Posterior vena cava (tissue), 2 donors: Measurements from ENCODE around the gene ITGB5. TPM values are rescaled to one million over a fixed set of nuclear protein-coding genes. Genes with fewer than 3 reads are reported as not detected.
A peak's percentile ranks its signal among the peaks of the same experiment; 100 is the strongest.

ENCODE experiments used
- DNase-seq: peaks from one replicate; pipeline ENCODE4 v3.0.0-alpha.2; 2020; ENCODE audit warnings: low spot score
- intact Hi-C, 2 donors: fragments of 100-400 bp; cut with DNase I; formaldehyde crosslinking; loops; one replicate each; pipeline versions ENCODE4 v1.14.1 to v1.14.2; 2022 to 2023
- long read RNA-seq, 2 donors: library from polyadenylated mRNA; unstranded; transcript quantifications; one replicate each; pipeline ENCODE4 v2.0.0, GENCODE V29; 2020 to 2021
- total RNA-seq, 2 donors: library from RNA; stranded (reverse); fragmentation: NEBNext Ultra II Directional; extraction: Animal tissue kit (Norgen Biotek cat#: 25700); gene quantifications; one replicate each; pipeline ENCODE4 v1.2.1, GENCODE V29; 2021
- donor health status: DM: yes; HTN: yes; CAD: no.
- donor health status: DM: yes; HTN: yes; CAD: no.

The ITGB5 gene, protein sequence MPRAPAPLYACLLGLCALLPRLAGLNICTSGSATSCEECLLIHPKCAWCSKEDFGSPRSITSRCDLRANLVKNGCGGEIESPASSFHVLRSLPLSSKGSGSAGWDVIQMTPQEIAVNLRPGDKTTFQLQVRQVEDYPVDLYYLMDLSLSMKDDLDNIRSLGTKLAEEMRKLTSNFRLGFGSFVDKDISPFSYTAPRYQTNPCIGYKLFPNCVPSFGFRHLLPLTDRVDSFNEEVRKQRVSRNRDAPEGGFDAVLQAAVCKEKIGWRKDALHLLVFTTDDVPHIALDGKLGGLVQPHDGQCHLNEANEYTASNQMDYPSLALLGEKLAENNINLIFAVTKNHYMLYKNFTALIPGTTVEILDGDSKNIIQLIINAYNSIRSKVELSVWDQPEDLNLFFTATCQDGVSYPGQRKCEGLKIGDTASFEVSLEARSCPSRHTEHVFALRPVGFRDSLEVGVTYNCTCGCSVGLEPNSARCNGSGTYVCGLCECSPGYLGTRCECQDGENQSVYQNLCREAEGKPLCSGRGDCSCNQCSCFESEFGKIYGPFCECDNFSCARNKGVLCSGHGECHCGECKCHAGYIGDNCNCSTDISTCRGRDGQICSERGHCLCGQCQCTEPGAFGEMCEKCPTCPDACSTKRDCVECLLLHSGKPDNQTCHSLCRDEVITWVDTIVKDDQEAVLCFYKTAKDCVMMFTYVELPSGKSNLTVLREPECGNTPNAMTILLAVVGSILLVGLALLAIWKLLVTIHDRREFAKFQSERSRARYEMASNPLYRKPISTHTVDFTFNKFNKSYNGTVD
- 100 to 1,000 TPM; 250 to 292 TPM for total RNA-seq
- long read RNA-seq, donor 1, full-length matches to known transcripts = 125 of 200 reads
- long read RNA-seq, donor 1, partial matches to known transcripts = 43 of 200 reads
- long read RNA-seq, donor 1, other reads (novel, unspliced or antisense) = 32 of 200 reads
- long read RNA-seq, donor 2, full-length matches to known transcripts = 6 of 147 reads
- long read RNA-seq, donor 2, partial matches to known transcripts = 130 of 147 reads
- long read RNA-seq, donor 2, other reads (novel, unspliced or antisense) = 11 of 147 reads

DNA sequence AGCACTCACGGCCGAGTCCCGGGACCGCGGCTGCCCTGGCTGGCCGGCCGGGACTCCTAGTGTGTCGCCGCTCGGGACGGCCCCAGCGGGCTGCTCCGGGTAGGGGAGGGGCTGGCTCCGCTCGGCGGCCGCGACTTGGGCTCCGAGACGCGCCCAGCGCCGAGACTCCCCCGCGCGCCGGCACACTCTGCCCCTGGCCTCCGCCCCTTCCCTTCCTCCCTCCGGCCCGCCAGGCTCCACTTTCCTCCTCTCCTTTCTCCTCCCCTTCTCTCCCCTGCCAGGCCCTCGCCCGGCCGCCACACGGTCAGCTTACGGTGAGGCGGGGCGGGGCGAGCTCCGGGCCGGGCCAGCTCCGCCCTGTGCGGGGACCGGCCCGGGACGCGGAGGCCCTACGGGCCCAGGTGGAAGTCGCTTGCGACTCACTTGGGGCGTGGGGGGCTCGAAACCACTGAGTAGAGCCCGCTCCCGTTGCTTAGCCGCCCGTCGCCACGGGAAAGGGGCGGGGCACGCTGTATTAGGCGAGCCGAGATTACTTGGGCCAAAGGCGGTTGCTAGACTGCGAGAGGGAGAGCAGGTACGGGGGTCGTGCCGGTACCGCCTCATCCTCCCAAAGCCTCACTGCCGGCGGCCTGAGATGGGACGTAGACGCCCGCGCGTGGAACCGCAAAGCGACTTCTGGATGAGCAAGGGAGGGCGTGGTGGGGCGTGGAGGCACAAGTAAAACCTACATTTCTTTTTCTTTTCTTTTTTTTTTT is at the start of gene ITGB5:
Gene ITGB5, minus strand, starts transcription at position 189 of the 755 bp plus-strand sequence. CDS start 365 bp downstream, outside the sequence.
- intact Hi-C loops = loop anchor here in 1 of 2 donors (5.0 kb wide), 1 partner anchor 105 kb away; no protein-coding TSS in a partner anchor
- DNase-seq = peak; percentile 95

DNA sequence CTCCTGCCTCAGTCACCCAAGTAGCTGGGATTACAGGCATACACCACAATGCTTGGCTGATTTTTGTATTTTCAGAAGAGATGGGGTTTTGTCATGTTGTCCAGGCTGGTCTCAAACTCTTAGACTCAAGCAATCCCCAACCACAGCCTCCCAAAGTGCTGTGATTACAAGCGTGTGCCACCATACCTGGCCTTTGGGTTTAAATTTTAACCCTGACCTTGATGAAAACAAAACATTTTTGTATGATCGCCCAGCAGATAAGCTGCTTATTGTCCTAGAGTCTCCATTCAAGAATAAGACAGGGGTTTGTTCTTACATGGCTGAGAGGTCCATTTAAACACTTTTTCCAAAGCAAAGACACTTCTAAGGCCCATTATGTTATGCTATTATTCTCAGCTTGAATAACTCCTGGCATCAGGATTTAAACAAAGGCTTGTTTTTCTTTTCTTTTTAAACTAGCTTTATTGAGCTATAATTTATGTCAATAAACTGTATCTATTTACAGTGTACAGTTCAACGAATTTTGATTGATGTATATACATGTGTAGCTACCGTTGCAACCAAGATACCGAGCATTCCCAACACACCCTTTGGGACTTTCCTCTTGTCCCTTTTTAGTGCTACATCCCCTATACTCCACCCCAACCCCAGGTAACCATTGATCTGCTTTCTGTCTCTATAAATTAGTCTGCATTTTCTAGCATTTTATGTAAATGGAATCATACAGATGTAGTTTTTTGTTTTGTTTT is 48.8 kb upstream of the ITGB5 start:
- DNase-seq = no peak
- intact Hi-C loops = loop anchor here in 1 of 2 donors (10.0 kb wide), 1 partner anchor 229 kb away; no protein-coding TSS in a partner anchor

DNA sequence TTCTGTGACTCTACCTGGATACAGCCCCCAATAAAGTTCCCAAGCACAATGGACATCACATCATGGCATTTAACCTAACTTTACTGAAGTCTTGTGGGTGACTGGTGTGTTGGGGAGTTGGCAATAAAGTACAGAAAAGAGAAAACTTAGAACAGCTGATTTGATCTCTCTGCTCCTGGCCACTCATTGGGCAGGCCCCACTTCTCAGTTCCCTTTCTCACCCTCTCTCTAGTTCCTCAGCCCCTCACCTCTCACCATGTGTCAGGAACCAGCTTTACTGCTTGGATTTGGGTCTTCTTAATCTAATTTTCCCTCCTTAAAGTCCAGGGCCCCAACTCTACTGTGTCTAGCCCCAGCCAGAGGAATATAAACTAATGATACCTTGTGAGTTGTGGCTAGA is 48.1 kb upstream of the ITGB5 start:
- no peak for DNase-seq
- intact Hi-C loops = loop anchor here in 1 of 2 donors (10.0 kb wide), 1 partner anchor 230 kb away; no protein-coding TSS in a partner anchor

DNA sequence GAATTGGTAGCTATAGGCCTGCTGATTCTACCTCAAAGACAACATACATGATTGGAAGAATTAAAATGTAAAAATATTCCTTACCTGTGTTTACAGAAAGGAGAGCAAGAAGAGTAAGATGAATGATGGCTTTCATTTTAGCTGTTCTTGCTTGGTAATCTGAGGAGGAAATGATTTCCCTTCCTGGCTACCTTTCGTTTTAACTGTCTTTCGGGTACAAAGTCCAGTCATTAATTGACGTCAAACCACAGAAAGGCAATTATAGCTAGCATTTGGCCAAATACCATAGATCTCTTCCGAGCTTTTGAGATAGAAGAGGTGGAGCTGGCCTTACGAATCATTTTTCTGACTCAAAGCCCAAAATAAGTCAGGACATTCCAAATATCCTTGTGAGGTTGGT is 47.4 kb upstream of the ITGB5 start, which contains the start of gene MUC13:
Gene MUC13, minus strand, starts transcription at position 175 of the 400 bp plus-strand sequence. Its CDS starts 39 bp downstream, at position 136.
- intact Hi-C loops = loop anchor here in 1 of 2 donors (10.0 kb wide), 1 partner anchor 230 kb away; no protein-coding TSS in a partner anchor
- DNase-seq = no peak

DNA sequence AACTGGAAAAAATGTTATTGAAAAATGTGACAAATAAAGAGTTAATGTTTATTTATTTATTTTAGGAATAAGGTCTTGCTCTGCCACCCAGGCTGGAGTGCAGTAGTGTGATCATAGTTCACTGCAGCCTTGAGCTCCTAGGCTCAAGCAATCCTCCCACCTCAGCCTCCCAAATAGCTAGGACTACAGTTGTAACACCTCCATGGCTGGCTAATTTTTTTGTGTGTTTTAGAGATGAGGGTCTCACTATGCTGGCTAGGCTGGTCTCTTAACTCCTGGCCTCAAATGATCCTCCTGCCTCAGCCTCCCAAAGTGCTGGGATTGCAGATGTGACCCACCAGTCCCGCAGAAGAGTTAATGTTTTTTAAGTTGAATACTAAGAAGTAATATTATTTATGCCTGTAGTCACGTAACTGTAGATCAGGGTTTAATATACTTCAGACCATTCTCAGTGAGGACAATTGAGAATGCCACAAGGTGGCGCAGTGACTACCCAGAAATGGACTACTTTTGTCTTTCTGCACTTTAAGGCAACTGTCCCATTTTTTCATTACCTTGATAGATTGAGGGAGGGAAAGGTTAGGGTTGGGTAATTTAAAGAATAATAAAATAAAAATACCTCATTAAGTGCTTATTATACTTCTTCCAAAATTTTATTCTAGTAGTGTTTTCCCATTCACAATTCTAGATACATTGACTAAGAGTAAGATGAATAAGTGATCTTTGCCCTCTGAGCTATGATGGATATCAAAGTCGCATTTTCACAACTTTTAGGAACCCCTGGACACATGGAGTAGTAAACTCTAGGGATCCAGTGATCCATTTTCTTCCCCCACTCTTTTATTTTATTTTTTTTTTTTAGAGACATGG is 41.4 kb upstream of the ITGB5 start:
- intact Hi-C loops = no loop called here
- DNase-seq = no peak

DNA sequence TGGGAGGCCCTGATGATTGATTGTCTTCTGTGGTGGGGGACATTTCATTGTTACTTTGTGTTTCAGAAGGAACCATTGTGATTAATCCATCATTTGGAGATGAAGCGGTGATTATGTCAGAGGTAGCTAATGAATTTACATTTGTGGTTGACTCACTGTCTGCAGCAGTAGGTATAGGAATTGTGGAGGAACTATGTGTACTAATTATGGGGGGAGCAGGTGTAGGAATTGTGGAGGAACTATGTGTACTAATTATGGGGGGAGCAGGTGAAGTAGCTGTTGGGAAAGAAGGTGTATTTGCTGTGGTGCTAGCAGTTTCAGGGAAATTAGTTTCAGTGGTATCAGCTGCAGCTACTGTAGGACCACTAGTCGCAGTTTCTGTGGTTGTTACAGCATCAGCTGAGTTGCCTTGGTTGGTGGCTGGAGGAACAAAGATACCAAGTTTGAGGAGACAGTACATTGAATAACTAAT is 40.4 kb upstream of the ITGB5 start:
- intact Hi-C loops = no loop called here
- no peak for DNase-seq

DNA sequence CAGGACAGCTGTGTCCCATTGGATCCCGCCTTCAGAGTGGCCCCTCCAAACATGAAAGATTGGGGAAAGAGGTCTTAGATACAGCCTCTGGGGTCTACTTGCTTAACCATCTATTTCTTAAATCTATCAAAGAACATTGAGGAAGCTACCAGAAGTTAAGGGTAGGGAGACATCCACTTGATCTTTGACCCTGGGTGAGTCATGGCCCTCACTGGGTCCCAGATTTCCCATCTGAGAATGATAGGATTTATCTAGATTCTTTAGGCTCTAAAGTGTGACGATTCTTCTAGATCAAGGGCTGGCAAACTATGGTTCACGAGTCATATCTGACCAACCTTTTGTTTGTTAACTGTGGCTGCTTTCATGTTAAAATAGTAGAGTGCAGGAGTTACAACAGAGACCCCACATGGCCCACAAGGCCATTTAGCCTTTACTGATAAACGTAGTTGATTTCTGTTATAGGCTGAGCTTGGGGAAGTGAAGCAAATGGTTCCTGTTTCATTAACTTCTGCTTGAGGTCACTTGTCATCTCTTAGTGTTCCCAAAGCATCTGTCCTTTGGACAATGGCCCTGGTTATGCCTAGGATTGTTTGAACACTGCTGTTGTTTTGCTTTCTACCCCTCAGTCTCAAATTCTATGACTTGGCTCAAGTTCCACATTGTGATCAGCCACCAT is 39.4 kb upstream of the ITGB5 start:
- intact Hi-C loops = no loop called here
- DNase-seq = no peak

DNA sequence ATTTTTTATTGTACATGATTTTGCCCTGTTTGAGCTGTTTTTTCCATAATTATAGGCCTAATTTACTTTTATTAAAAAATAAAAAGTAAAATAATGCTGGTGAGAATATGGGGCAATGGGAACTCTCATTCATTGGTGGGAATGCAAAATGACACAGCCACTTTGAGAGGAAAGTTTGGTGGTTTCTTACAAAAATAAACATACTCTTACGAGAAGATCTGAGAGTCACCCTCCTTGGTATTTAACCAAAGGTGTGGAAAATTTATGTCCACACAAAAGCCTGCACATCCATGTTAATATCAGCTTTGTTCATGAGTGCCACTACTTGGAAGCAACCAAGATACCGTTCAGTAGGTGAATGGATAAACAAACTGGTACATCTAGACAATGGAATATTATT is 37.6 kb upstream of the ITGB5 start:
- intact Hi-C loops = no loop called here
- DNase-seq = no peak

DNA sequence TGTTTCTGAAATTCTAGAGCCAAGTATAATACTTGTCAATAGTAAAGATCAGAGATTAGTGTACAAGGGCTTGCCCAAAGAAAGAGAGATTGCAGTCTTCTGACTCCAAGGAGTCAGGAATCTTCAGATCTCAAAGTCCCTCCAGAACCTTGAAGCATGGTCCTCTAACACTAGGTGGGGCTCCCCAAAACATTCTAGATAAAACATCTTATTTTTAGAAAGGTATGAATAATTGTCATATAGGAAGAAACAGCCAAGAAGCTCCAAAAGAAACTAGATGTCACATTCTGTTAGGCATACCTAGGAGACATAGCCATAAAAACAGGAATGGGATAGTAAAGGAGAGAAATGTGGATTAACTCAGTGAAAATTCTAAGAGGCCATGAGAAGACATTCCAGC is 36.7 kb upstream of the ITGB5 start:
- DNase-seq = no peak
- intact Hi-C loops = no loop called here

DNA sequence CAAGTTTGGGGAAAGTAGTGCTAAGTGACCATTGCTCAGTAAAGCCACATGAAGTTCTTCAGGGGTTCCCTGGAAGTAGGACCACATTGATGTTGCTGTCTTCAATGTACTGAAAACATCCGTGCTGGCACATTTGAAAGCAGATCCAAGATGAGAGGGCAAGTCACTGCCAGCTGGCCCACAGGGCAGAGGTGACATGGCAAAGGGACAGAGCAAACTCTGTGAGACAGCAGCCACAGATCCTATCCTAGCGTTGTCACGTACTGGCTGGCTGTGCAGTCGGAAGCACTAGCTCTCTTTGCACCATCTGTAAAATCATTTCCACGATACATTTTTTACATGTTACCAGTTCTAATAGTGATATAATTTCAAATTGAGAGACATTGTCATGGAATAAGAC is 33.6 kb upstream of the ITGB5 start:
- intact Hi-C loops = no loop called here
- no peak for DNase-seq

DNA sequence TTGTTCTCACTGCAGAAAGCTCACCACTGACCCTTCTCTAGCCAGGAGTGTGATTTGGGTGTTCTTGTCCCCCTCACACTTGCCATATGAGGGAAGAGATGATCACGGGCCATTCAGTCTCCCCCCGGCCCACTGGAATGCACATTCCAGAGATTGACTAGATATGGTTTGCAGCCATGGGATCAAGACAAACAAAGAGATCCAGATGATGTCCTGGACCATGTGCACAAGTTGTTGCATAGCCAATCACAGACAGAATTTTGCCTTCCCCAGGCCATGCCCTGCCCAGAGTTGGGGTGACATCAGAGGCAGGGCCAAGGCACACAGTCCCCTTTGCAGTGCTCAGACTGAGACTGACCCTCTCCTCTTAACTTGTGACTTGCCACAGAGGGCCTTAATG is 32.6 kb upstream of the ITGB5 start:
- intact Hi-C loops = no loop called here
- DNase-seq = no peak

DNA sequence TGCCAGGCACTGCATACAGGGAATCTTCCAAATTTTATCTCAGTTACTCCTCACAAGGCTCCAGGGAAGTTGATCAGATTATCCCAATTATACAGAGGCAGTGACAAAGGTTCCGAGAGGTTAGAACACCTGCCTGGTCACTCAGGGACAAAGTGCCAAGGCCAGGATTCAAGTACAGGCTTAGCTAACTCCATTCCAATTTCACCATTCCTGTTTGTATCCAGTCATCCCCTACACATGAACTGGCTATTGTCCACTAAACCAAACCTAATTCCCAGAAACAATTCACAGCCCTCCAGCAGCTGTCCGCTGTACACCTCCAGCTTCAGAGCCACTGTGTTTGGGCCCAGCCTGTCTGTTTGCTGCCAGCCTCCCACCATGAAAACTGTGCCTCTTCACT is 31.4 kb upstream of the ITGB5 start:
- no peak for DNase-seq
- intact Hi-C loops = no loop called here

DNA sequence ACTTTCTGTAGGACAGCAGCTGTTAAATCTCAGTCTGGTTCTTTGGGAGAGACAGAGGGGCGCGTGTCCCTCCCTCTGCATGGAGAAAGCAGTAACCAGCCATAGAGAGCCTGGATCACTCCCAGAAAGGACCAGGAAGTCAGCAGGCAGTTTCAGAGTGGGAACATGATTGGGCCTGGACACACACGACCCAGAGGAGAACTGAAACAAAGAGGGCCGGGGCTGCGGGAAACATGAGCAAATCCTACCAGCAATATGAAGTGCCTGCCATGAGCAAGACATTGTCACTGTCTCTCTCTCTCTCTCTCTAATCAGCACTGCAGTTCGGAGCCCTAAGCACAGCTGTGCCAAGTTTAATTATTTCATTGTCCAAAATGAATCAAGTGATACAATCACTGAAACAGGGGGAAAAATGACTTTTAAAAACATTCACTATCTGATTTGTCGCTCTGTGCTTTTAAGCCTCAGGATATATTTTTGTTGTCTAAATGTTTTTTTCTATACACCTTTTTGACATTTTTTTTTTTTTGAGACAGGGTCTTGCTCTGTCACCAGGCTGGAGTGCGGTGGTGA is 29.8 kb upstream of the ITGB5 start:
- intact Hi-C loops = no loop called here
- peak; percentile 81 for DNase-seq

DNA sequence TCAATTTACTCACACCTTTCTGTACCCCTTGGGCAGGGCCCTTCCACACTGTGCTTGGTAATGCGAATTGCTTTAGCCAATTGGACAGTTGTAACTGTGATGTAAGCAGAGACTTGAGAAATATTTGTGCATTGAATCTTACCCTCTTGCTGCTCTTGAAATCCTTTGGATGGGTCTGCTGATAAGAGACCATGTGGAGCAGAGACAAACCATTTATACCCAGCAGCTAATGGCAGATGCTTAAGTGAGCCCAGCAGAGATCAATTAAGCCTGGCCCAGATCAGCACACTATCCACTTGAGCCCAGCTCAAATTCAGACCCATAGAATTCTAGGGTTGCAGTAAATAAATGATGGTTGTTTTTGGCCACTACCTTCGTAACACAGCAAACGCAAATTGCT is 28.1 kb upstream of the ITGB5 start:
- intact Hi-C loops = no loop called here
- no peak for DNase-seq

DNA sequence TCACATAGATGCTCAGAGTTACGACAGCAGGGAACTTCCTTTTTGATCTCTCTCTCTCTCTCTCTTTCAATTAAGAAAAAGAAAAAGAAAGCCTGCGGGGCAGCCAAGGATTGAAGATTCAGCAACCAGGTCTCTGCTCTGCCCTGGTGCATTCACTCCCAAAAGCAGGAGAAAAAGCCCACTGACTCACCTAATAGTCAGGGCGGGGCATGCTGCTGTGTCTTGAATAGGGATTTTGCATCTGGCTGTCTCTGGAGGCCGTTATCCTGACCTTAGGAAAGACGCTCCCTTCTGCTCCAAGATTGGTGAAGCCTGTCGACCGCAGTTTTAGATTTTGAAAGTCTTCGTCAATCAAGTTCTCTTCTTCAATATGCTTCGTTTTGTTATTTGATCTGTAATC is 20.8 kb upstream of the ITGB5 start:
- intact Hi-C loops = no loop called here
- DNase-seq = no peak

DNA sequence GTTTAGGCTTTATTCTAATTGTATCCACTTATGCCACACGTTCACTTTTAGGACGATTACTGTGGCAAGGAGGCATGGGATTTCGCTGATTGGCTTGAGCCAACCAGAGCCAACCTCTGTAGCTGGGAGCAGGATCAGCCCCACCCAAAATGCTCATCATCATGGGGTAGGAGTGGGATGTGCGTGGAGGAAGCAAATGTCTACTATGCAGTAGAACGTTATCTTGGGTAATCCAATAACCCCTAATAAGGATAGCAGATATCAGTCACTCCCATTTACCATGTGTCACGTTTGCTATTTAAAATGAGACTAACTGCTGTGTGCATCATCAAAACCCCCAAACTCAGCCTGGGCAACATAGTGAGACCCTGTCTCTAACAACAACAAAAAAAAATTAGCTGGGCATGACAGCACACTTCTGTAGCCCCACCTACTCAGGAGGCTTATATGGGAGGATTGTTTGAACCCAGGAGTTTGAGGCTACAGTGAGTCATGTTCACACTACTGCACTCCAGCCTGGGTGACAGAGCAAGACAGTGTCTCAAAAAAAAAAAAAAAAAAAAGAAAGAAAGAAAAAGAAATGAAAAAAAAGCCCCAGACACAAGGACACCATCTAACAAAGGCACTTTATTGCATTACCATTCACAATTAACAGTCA is 17.8 kb upstream of the ITGB5 start:
- no peak for DNase-seq
- intact Hi-C loops = loop anchor here in 1 of 2 donors (5.0 kb wide), 1 partner anchor 143 kb away; no protein-coding TSS in a partner anchor
